H1 (cell line): ENCODE measurements around the gene CHD6. TPM values are rescaled to one million over a fixed set of nuclear protein-coding genes. Genes with fewer than 3 reads are reported as not detected.

ENCODE experiments used
- CTCF ChIA-PET: fragments of 300-600 bp; sonication (Branson Sonifier 250); formaldehyde crosslinking; loops from one replicate; lab custom pipeline; 2021; ENCODE audit not compliant: partially characterized antibody; lab: Charles Lee
- POLR2A ChIA-PET: fragments of 300-600 bp; sonication (Branson Sonifier 250); formaldehyde crosslinking; loops from one replicate; lab custom pipeline; 2021; ENCODE audit warnings: inconsistent platforms; ENCODE audit not compliant: partially characterized antibody; lab: Charles Lee
- DNase-seq, 2 experiments: peaks; one replicate each; pipeline versions ENCODE4 v3.0.0 to v3.0.0-alpha.2; 2010 to 2022; ENCODE audit warnings: low spot score in 2 of 2, low read depth in 1 of 2, mixed read lengths in 1 of 2
- FAIRE-seq: peaks from 2 replicates; lab custom pipeline; 2011; peaks lifted over from hg19 to GRCh38; lab: Jason Lieb, UNC
- H2AFZ ChIP-seq: 2 replicates; pipeline ENCODE4 v1.8.1; 2012; ENCODE audit warnings: low read length, inconsistent platforms
- H2AK5ac ChIP-seq: 2 replicates; pipeline ENCODE4 v1.6.1; 2013; ENCODE audit warnings: low read depth, low read length
- H2BK120ac ChIP-seq: replicated peaks from 2 replicates; pipeline ENCODE3; 2013; ENCODE audit warnings: low read depth, low read length, inconsistent platforms
- H2BK12ac ChIP-seq: 2 replicates; pipeline ENCODE4 v1.6.1; 2013; ENCODE audit warnings: low read depth, low read length
- H2BK15ac ChIP-seq: 2 replicates; pipeline ENCODE4 v1.6.1; 2013; ENCODE audit warnings: low read length
- H2BK20ac ChIP-seq: 2 replicates; pipeline ENCODE4 v1.6.1; 2013; ENCODE audit warnings: low read length
- H2BK5ac ChIP-seq: 2 replicates; pipeline ENCODE4 v1.6.1; 2013; ENCODE audit warnings: low read depth, low read length
- H3K14ac ChIP-seq: 2 replicates; pipeline ENCODE4 v1.6.1; 2013; ENCODE audit warnings: inconsistent platforms; ENCODE audit not compliant: insufficient read length
- H3K18ac ChIP-seq: 2 replicates; pipeline ENCODE4 v1.6.1; 2013; ENCODE audit warnings: low read length; ENCODE audit errors: extremely low read depth
- H3K23ac ChIP-seq: 2 replicates; pipeline ENCODE4 v1.6.1; 2013; ENCODE audit warnings: inconsistent platforms; ENCODE audit not compliant: insufficient read length
- H3K23me2 ChIP-seq: 2 replicates; pipeline ENCODE4 v1.6.1; 2013; ENCODE audit warnings: low read depth, low read length
- H3K27ac ChIP-seq: 2 replicates; pipeline ENCODE4 v1.6.1; 2011; ENCODE audit warnings: low read depth, low read length, inconsistent platforms
- H3K27me3 ChIP-seq, 4 experiments: replicated peaks in 1 of 4; 1 replicate in 1 of 4; 2 replicates in 3 of 4; pipeline versions ENCODE4 v1.6.1 to v1.8.1; 2011 to 2013; ENCODE audit warnings: low read length in 3 of 4, mild to moderate bottlenecking in 3 of 4, inconsistent platforms in 2 of 4, mixed read lengths in 2 of 4, moderate library complexity in 1 of 4; ENCODE audit not compliant: control insufficient read depth in 3 of 4, insufficient read depth in 3 of 4; ENCODE audit errors: extremely low read depth in 1 of 4
- H3K36me3 ChIP-seq, 4 experiments: 2 replicates each; pipeline versions ENCODE4 v1.6.1 to v1.8.1; 2011 to 2013; ENCODE audit warnings: mild to moderate bottlenecking in 4 of 4, low read length in 3 of 4, moderate library complexity in 2 of 4, control low read depth in 1 of 4, inconsistent platforms in 1 of 4; ENCODE audit not compliant: insufficient read depth in 4 of 4, control insufficient read depth in 2 of 4
- H3K4ac ChIP-seq: replicated peaks from 2 replicates; pipeline ENCODE3; 2013; ENCODE audit warnings: low read length, low read depth, mixed read lengths, inconsistent platforms; ENCODE audit not compliant: insufficient read length
- H3K4me1 ChIP-seq, 4 experiments: replicated peaks in 1 of 4; 1 replicate in 1 of 4; 2 replicates in 3 of 4; pipeline versions ENCODE4 v1.6.1 to v1.8.1; 2011 to 2013; ENCODE audit warnings: low read length in 3 of 4, inconsistent platforms in 2 of 4, mixed read lengths in 1 of 4; ENCODE audit not compliant: insufficient read depth in 4 of 4, control insufficient read depth in 3 of 4
- H3K4me2 ChIP-seq, 2 experiments: 2 replicates each; pipeline versions ENCODE4 v1.6.1 to v1.8.1; 2011 to 2013; ENCODE audit warnings: low read depth in 2 of 2, low read length in 2 of 2, control low read depth in 1 of 2, inconsistent platforms in 1 of 2, mild to moderate bottlenecking in 1 of 2; ENCODE audit not compliant: insufficient read depth in 1 of 2
- H3K4me3 ChIP-seq, 4 experiments: fragments of 200-600, 300-600 bp in 1 of 4; sonication (generic), shearing (Covaris generic), sonication (Bioruptor Twin) in 1 of 4; 2 replicates each; pipeline versions ENCODE4 v1.5.1 to v1.8.1; 2011 to 2016; ENCODE audit warnings: low read length in 4 of 4, low read depth in 3 of 4, control low read depth in 2 of 4, inconsistent platforms in 2 of 4, mild to moderate bottlenecking in 2 of 4, mixed read lengths in 1 of 4, moderate library complexity in 1 of 4; ENCODE audit not compliant: insufficient read depth in 2 of 4; ENCODE audit errors: extremely low read depth in 1 of 4
- H3K56ac ChIP-seq: replicated peaks from 2 replicates; pipeline ENCODE3; 2013; ENCODE audit warnings: low read depth, mild to moderate bottlenecking, mixed read lengths, low read length, inconsistent platforms; ENCODE audit not compliant: insufficient read length
- H3K79me1 ChIP-seq: 2 replicates; pipeline ENCODE4 v1.6.1; 2013; ENCODE audit warnings: low read depth, low read length, control low read depth
- H3K79me2 ChIP-seq, 2 experiments: 2 replicates each; pipeline versions ENCODE4 v1.6.1 to v1.8.1; 2012 to 2013; ENCODE audit warnings: low read length in 2 of 2, mild to moderate bottlenecking in 2 of 2, inconsistent platforms in 1 of 2; ENCODE audit not compliant: insufficient read depth in 2 of 2, control insufficient read depth in 1 of 2
- H3K9ac ChIP-seq, 4 experiments: replicated peaks in 1 of 4; 1 replicate in 1 of 4; 2 replicates in 3 of 4; pipeline versions ENCODE4 v1.6.1 to v1.8.1; 2011 to 2013; ENCODE audit warnings: low read depth in 3 of 4, low read length in 3 of 4, control low read depth in 2 of 4, mild to moderate bottlenecking in 2 of 4, moderate library complexity in 2 of 4, inconsistent platforms in 1 of 4; ENCODE audit errors: extremely low read depth in 1 of 4
- H3K9me3 ChIP-seq, 2 experiments: 2 replicates each; pipeline versions ENCODE4 v1.6.1 to v1.8.1; 2012 to 2013; ENCODE audit warnings: mild to moderate bottlenecking in 2 of 2, moderate library complexity in 2 of 2, control low read depth in 1 of 2, inconsistent platforms in 1 of 2, low read depth in 1 of 2, low read length in 1 of 2, mixed read lengths in 1 of 2; ENCODE audit not compliant: insufficient read depth in 2 of 2
- H4K20me1 ChIP-seq, 2 experiments: replicated peaks in 1 of 2; 2 replicates each; pipeline versions ENCODE3 to v1.8.1; 2011 to 2013; ENCODE audit warnings: inconsistent platforms in 2 of 2, low read length in 2 of 2, mild to moderate bottlenecking in 1 of 2; ENCODE audit not compliant: insufficient read depth in 2 of 2, control insufficient read depth in 1 of 2
- H4K5ac ChIP-seq: 2 replicates; pipeline ENCODE4 v1.6.1; 2013; ENCODE audit warnings: low read length, low read depth, mixed read lengths, inconsistent platforms; ENCODE audit not compliant: insufficient read length
- H4K8ac ChIP-seq: 2 replicates; pipeline ENCODE4 v1.8.0; 2013; ENCODE audit warnings: mild to moderate bottlenecking, moderate library complexity, low read length, inconsistent platforms; ENCODE audit not compliant: insufficient read depth; ENCODE audit errors: extremely low read depth
- H4K91ac ChIP-seq: replicated peaks from 2 replicates; pipeline ENCODE3; 2013; ENCODE audit warnings: low read length, mixed read lengths, inconsistent platforms; ENCODE audit not compliant: insufficient read length
- E2F6 ChIP-seq: IDR thresholded peaks from 2 replicates; pipeline ENCODE4 v1.6.1; 2012; ENCODE audit warnings: inconsistent platforms
- HDAC6 ChIP-seq: IDR thresholded peaks from one replicate; pipeline ENCODE4 v1.7.1; 2012; ENCODE audit warnings: low read depth, mild to moderate bottlenecking, inconsistent platforms, low read length, moderate library complexity
- MAX ChIP-seq: IDR thresholded peaks from 2 replicates; pipeline ENCODE4 v1.6.1; 2012; ENCODE audit warnings: inconsistent platforms
- RNF2 ChIP-seq: fragments of 200-900, 300-1000 bp; sonication (generic); IDR thresholded peaks from 2 replicates; pipeline ENCODE4 v1.7.1; 2016; ENCODE audit warnings: borderline replicate concordance, low read depth, mild to moderate bottlenecking, antibody characterized with exemption, low read length; ENCODE audit not compliant: poor library complexity, severe bottlenecking; ENCODE audit errors: missing control alignments
- SP2 ChIP-seq: IDR thresholded peaks from 2 replicates; pipeline ENCODE4 v1.6.1; 2012; ENCODE audit warnings: mild to moderate bottlenecking, low read length, inconsistent platforms
- SRF ChIP-seq: IDR thresholded peaks from 2 replicates; pipeline ENCODE4 v1.6.1; 2011; ENCODE audit warnings: mild to moderate bottlenecking, low read depth, low read length, moderate library complexity
- WGBS, 2 experiments: shearing (Covaris generic) in 1 of 2; methylation state at CpG; one replicate each; pipeline versions ENCODE4 v1.1.6 to v1.1.7; 2013 to 2015; ENCODE audit warnings: low lambda C conversion rate in 2 of 2, mixed read lengths in 2 of 2, inconsistent platforms in 1 of 2, low coverage in 1 of 2, missing lambda C conversion rate in 1 of 2; ENCODE audit not compliant: insufficient replicate concordance in 2 of 2, insufficient coverage in 1 of 2, insufficient read length in 1 of 2; ENCODE audit errors: extremely low coverage in 1 of 2, missing lambda C conversion rate in 1 of 2; 5-methylcytosine and 5-hydroxymethylcytosine counted together
- polyA plus RNA-seq, 7 experiments: library from polyadenylated mRNA; depleted of rRNA in 3 of 7; stranded (reverse) in 5 of 7; unstranded in 2 of 7; fragments of >200 nt in 5 of 7; fragments of 200-250 nt in 2 of 7; gene quantifications; 1 replicate in 5 of 7; 2 replicates in 1 of 7; 4 replicates in 1 of 7; pipeline versions ENCODE4 v1.2.1 to v1.2.3, GENCODE V29; 2011 to 2013; ENCODE audit warnings: missing spikeins in 2 of 7, mixed read lengths in 2 of 7
- total RNA-seq: library from RNA; stranded (reverse); fragmentation: NEBNext Ultra II Directional; extraction: Animal tissue kit (Norgen Biotek cat#: 25700); gene quantifications from 2 replicates; pipeline ENCODE4 v1.2.1, GENCODE V29; 2021

CHD6 gene
- total and polyA plus RNA-seq, 2 of the 8 experiments (the other 6 are each of a cell fraction or from before 2014, with no cell fraction given): 11.1 to 62.9 TPM

- no peaks in the 10 kb centered on the region for H3K79me1 ChIP-seq
- H3K4me3 ChIP-seq: no peak overlapping the region
- no peak overlapping the region for H3K23ac ChIP-seq
- DNase-seq (no peak), FAIRE-seq (no peak)
- no peak overlapping the region for H4K8ac ChIP-seq
- H3K4ac ChIP-seq: no peak overlapping the region
- no peaks in the 10 kb centered on the region; a peak in 1 of 7 replicates for H3K4me1 ChIP-seq
- no peak overlapping the region for H2BK12ac ChIP-seq
- no peak overlapping the region for H2BK20ac ChIP-seq
- H3K27ac ChIP-seq: no peak overlapping the region
- H3K9me3 ChIP-seq: no peaks in the 10 kb centered on the region
- H2BK15ac ChIP-seq: no peak overlapping the region
- H2BK5ac ChIP-seq: no peak overlapping the region
- 37% methylated on average over 1 of the region's 1 CpG; no CpG with 5 or more reads in 1 of the 2 experiments for WGBS, 2 experiments
- no peaks in the 10 kb centered on the region for H3K27me3 ChIP-seq
- no peak overlapping the region for H3K18ac ChIP-seq
- H4K5ac ChIP-seq: no peak overlapping the region
- H3K14ac ChIP-seq: no peak overlapping the region
- H2AK5ac ChIP-seq: no peak overlapping the region
- H4K20me1 ChIP-seq: peaks cover 0 to 2% of the 10 kb centered on the region in 2 experiments
- H4K91ac ChIP-seq: no peak overlapping the region
- TF ChIP-seq SRF: no peak
- no peak for TF ChIP-seq HDAC6
- TF ChIP-seq SP2: no peak
- no peak for TF ChIP-seq MAX
- TF ChIP-seq RNF2: no peak
- TF ChIP-seq E2F6: no peak
- ChIA-PET CTCF (no interaction called here), POLR2A (interaction anchor here (0.6 kb wide), 1 partner anchor 42 kb away, joined by 3 read pairs; no protein-coding TSS in a partner anchor)
- peaks cover 0 to 16% (median 9%) of the 10 kb centered on the region in 4 experiments; a peak in 5 of 8 replicates for H3K36me3 ChIP-seq
- no peaks in the 10 kb centered on the region for H3K23me2 ChIP-seq
- no peak overlapping the region for H3K4me2 ChIP-seq
- H3K56ac ChIP-seq: no peak overlapping the region
- no peak overlapping the region for H3K9ac ChIP-seq
- H2AFZ ChIP-seq: no peak overlapping the region
- H2BK120ac ChIP-seq: no peak overlapping the region
- H3K79me2 ChIP-seq: peaks cover 0 to 5% of the 10 kb centered on the region in 2 experiments; a peak in 2 of 4 replicates
Measured at GRCh38 chr20:41501376-41501775, 116.8 kb downstream of the CHD6 start.
